GM12872 (cell line): ENCODE data around the gene HPN.

Source experiments
- TF ChIP-seq, protein P1 (sequence below): IDR thresholded peaks from 3 replicates; pipeline ENCODE4 v1.5.1; 2011; ENCODE audit warnings: low read depth, mild to moderate bottlenecking, low read length, moderate library complexity; ENCODE audit not compliant: insufficient read depth

The HPN gene

DNA sequence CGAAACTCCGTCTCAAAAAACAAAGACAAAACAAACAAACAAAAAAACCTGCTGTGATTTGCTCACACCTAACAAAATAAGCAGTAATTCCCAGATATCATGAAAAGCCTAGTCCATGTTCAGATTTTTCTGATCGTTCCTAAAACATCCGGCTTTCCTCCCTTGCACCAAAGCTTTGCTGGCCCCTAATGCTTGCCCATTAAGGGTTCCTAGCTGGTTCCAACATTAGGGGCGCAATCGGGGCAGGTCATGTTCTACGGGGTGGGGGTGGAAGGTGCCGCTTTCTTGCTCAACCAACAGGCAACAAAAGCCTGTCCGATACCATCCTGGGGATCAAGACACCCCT is 48.6 kb downstream of the HPN start:
- TF ChIP-seq, protein P1, sequence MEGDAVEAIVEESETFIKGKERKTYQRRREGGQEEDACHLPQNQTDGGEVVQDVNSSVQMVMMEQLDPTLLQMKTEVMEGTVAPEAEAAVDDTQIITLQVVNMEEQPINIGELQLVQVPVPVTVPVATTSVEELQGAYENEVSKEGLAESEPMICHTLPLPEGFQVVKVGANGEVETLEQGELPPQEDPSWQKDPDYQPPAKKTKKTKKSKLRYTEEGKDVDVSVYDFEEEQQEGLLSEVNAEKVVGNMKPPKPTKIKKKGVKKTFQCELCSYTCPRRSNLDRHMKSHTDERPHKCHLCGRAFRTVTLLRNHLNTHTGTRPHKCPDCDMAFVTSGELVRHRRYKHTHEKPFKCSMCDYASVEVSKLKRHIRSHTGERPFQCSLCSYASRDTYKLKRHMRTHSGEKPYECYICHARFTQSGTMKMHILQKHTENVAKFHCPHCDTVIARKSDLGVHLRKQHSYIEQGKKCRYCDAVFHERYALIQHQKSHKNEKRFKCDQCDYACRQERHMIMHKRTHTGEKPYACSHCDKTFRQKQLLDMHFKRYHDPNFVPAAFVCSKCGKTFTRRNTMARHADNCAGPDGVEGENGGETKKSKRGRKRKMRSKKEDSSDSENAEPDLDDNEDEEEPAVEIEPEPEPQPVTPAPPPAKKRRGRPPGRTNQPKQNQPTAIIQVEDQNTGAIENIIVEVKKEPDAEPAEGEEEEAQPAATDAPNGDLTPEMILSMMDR: no peak

DNA sequence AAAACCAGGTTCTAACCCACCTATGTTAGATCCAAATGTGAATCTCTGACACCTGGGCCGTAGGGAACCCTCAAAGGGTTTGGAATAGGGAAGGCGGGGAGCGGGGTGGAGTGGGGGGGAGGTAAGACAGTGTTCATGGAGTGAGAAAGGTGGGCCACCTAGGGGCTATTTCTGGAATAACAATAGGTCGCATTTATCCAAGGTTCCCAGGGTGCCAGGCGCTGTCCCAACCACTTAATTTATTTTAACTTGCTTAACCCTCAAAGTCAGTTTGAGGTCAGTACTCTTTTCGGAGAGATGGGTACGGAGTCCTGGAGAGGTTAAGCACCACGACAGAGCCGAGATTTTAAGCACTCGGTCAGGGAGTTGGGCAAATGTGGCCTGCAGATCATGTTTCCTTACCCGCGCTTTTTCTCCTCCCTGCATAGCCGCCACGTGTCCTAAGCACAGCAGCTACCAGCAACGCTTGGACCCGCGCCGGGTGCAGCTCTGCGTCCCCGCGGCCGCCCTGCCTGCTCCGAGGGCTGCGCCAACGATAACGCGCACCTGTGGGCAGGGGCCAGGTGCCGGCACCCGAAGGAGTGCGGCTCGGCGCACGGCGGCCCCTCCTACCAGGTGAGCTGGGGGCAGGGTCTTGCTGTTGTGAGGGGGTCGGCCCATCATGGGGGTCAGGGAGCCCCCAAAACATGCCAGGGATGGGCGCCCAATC is 49.1 kb downstream of the HPN start:
- TF ChIP-seq, protein P1: peak; percentile 77

DNA sequence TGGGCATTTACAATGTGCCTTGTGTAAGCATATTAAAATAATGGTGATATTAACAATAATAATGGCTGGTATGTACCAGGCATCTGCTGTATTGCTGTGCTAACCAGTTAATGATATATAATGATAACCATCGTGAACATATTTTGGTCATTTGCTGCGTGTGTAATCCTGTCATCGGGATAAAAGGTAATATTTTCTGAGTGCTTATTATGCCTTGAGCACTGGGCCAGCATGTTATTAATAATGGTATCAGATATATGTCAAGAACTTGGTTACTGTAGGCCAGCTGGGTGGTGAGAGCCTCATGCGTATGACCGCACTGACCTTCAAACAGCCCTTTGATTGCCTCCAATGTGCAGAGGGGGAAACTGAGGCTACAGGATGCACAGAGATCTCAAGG is 51.9 kb downstream of the HPN start:
- TF ChIP-seq, protein P1: no peak

DNA sequence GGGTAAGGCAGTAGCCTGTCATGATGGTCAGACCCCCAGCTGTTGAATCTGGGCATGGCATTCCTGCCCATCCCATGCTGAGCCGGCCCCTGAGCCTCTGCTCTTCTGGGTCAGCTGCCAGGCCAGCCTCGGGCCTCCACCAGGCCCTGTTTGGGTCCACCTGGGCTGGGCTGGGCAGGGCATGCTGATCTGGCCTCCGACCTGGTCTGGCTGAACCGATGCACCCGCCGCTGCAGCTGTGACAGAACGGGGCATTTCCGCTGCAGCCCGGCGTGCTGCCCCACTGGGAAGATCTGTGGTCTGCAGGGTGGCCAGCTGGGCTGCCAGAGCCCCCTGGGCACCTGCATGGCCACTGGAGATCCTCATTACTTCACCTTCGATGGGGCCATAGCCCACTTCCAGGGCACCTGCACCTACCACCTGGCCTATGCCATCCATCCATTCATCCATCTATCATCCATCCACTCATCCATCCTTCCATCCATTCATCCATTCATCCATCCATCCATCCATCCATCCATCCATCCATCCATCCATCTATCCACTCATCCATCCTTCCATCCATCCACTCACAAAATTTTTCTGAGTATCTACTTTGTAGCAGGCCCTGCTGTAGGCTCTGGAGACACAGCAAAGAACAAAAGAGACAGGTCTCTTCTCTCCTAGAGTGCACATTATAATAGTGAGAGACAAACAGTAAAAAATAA is 52.6 kb downstream of the HPN start:
- TF ChIP-seq, protein P1: no peak

DNA sequence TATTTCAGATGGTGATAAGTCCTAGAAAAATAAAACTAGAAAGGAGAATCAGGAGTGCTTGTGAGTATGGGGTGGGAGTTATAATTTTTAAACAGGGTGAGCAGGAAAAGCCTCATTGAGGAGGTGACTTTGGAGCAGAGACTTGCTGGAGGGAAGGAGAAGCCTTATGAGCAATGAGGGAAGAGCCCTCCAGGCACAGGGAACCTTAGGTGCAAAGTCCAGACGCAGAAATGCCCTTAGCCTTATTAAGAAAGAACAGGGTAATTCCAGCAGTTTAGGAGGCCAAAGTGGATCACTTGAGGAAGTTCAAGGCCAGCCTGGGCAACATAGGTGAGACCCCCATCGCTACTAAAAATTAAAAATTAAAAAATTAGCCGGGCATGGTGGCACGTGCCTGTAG is 53.1 kb downstream of the HPN start:
- TF ChIP-seq, protein P1: no peak

DNA sequence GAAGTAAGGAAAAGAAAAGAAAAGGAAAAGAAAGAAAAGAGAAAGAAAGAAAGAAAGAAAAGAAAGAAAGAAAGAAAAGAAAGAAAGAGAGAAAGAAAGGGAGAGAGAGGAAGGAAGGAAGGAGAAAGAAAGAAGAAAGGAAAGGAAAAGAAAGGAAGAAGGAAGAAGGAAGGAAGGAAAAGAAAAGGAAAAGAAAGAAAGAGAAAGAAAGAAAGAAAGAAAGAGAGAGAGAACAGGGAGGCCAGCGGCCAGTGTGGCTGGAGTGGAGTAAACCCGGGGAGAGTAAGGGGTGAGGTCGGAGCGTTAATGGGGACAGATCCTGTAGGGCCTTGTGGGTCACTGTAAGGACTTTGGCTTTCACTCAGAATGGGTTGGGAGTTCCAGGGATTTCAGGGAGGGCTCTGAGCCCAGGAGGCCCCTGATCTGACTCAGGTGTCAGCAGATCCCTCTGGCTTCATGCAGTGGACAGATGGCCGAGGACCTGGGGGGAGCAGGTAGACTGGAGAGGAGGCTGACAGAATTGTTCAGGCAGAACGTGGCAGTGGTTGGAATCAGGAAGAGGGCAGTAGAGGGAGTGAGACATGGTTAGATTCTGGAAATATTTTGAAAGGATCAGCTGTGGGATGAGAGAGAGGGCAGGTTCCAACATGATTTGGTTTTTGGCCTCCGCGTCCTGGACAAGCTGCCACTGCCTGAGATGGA is 54.3 kb downstream of the HPN start:
- TF ChIP-seq, protein P1: no peak

DNA sequence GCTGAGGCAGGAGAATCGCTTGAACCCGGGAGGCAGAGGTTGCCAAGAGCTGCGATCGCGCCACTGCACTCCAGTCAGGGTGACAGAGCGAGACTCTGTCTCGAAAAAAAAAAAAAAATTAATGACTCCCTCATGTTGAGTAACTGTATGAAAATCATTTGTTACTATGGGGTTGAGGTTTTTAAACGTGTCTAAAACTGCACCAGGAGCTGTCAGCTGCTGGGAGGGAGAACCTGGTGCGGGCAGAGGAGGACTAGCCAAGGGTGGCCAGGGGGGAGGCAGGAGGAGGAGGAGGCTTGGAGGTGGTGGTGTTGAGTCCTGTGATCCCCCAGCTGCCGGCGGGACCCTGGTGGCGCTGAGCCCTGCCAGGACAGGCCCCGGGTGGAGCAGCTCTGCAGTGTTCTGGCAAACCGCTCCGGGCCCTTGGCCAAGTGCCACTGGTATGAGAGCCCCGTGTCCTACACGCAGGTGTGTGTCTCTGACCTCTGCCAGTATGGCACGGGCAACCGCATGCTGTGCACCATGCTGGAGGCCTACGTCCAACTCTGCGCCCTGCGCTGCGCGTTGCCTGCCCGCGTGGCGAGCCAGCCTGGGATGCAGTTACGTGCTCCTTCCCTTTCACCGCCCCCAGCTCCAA is 57.0 kb downstream of the HPN start:
- TF ChIP-seq, protein P1: no peak
